GM23248 (cell line): ENCODE data around the gene CAMSAP2. TPM values are rescaled to one million over a fixed set of nuclear protein-coding genes. Genes with fewer than 3 reads are reported as not detected.

ENCODE experiments used
- DNase-seq: peaks from one replicate; pipeline ENCODE4 v3.0.0-alpha.2; 2015
- H2AFZ ChIP-seq: fragments of 200-600 bp; sonication (generic); 2 replicates; pipeline ENCODE4 v1.6.1; 2016; ENCODE audit warnings: antibody characterized with exemption
- H3F3A ChIP-seq: fragments of 200-600 bp; sonication (generic); 2 replicates; pipeline ENCODE4 v1.6.1; 2016; ENCODE audit warnings: mild to moderate bottlenecking, antibody characterized with exemption, mixed run types; ENCODE audit not compliant: insufficient read depth
- H3K27ac ChIP-seq: fragments of 200-600 bp; sonication (generic); 2 replicates; pipeline ENCODE4 v1.5.1; 2016; ENCODE audit warnings: mild to moderate bottlenecking
- H3K27me3 ChIP-seq: fragments of 200-600 bp; sonication (generic); replicated peaks from 2 replicates; pipeline ENCODE4 v1.6.1; 2016; ENCODE audit warnings: mild to moderate bottlenecking; ENCODE audit not compliant: insufficient read depth
- H3K36me3 ChIP-seq: fragments of 200-600 bp; sonication (generic); 2 replicates; pipeline ENCODE4 v1.6.1; 2016; ENCODE audit warnings: low read depth, mild to moderate bottlenecking
- H3K4me1 ChIP-seq: fragments of 200-600 bp; sonication (generic); 2 replicates; pipeline ENCODE4 v1.6.1; 2016; ENCODE audit warnings: mild to moderate bottlenecking; ENCODE audit not compliant: insufficient read depth
- H3K4me2 ChIP-seq: fragments of 200-600 bp; sonication (generic); one replicate; pipeline ENCODE4 v1.6.1; 2016; ENCODE audit warnings: mild to moderate bottlenecking; ENCODE audit not compliant: unreplicated experiment
- H3K4me3 ChIP-seq: fragments of 200-600 bp; sonication (generic); 2 replicates; pipeline ENCODE4 v1.5.1; 2016; ENCODE audit warnings: mild to moderate bottlenecking
- H3K79me2 ChIP-seq: fragments of 200-600 bp; sonication (generic); 2 replicates; pipeline ENCODE4 v1.6.1; 2016; ENCODE audit warnings: mild to moderate bottlenecking; ENCODE audit not compliant: insufficient read depth
- H3K9ac ChIP-seq: fragments of 200-600 bp; sonication (generic); 2 replicates; pipeline ENCODE4 v1.6.1; 2016; ENCODE audit warnings: mild to moderate bottlenecking
- H3K9me2 ChIP-seq: fragments of 200-600 bp; sonication (generic); 2 replicates; pipeline ENCODE4 v1.6.1; 2016; ENCODE audit warnings: mixed run types, mild to moderate bottlenecking, moderate library complexity; ENCODE audit not compliant: insufficient read depth
- H3K9me3 ChIP-seq: fragments of 200-600 bp; sonication (generic); one replicate; pipeline ENCODE4 v1.6.1; 2017; ENCODE audit warnings: low read depth
- H4K20me1 ChIP-seq: fragments of 200-600 bp; sonication (generic); 2 replicates; pipeline ENCODE4 v1.6.0; 2016; ENCODE audit not compliant: insufficient read depth
- EZH2 ChIP-seq: fragments of 200-600 bp; sonication (generic); IDR thresholded peaks from 2 replicates; pipeline ENCODE4 v1.6.1; 2018; ENCODE audit warnings: antibody characterized with exemption, mild to moderate bottlenecking; ENCODE audit not compliant: insufficient read depth, poor library complexity, severe bottlenecking
- EZH2phosphoT487 ChIP-seq: fragments of 200-600 bp; sonication (generic); IDR thresholded peaks from 2 replicates; pipeline ENCODE4 v1.6.1; 2018; ENCODE audit warnings: antibody characterized with exemption, moderate library complexity, mild to moderate bottlenecking, low read depth; ENCODE audit not compliant: insufficient read depth
- WGBS, 2 experiments: methylation state at CpG; one replicate each; pipeline ENCODE4 v1.1.6; 2015 to 2017; ENCODE audit warnings: low lambda C conversion rate in 2 of 2, low coverage in 1 of 2; ENCODE audit errors: missing lambda C conversion rate in 2 of 2; 5-methylcytosine and 5-hydroxymethylcytosine counted together
- in situ Hi-C: fragments of 300-500 bp; cut with MboI; formaldehyde crosslinking; loops from 2 replicates; pipeline ENCODE4 v1.15.0; 2020
- polyA plus RNA-seq: library from polyadenylated mRNA; unstranded; fragments of >200 nt; fragmentation: Nextera tagmentation; extraction: Ambion mirVana; gene quantifications from 2 replicates; pipeline ENCODE4 v1.2.1, GENCODE V29; 2016
- total RNA-seq: library from RNA; depleted of rRNA; stranded (reverse); fragments of >200 nt; shearing (Covaris generic); gene quantifications from 2 replicates; pipeline ENCODE4 v1.2.3, GENCODE V29; 2014

Gene CAMSAP2
- total and polyA plus RNA-seq, 2 experiments from 2014 or later: 10.9 to 28.7 TPM

GRCh38 chr1:200877010-200877409 is 138.3 kb downstream of the CAMSAP2 start:
- H3K4me2 ChIP-seq: no peak overlapping the region
- H3K79me2 ChIP-seq: no peaks in the 10 kb centered on the region
- H2AFZ ChIP-seq: no peak overlapping the region
- WGBS, 2 experiments: 35 to 36% methylated on average over 3 of the region's 3 CpGs
- TF ChIP-seq EZH2phosphoT487: no peak
- no peak for TF ChIP-seq EZH2
- H3K9me2 ChIP-seq: no peaks in the 10 kb centered on the region
- peaks cover 75% of the 10 kb centered on the region for H3K27me3 ChIP-seq
- no peaks in the 10 kb centered on the region for H4K20me1 ChIP-seq
- no peaks in the 10 kb centered on the region for H3F3A ChIP-seq
- no peak overlapping the region for H3K4me3 ChIP-seq
- H3K9ac ChIP-seq: no peak overlapping the region
- no peak for DNase-seq
- H3K36me3 ChIP-seq: no peaks in the 10 kb centered on the region
- no peak overlapping the region for H3K27ac ChIP-seq
- in situ Hi-C loops: no loop called here
- H3K9me3 ChIP-seq: no peaks in the 10 kb centered on the region
- H3K4me1 ChIP-seq: no peaks in the 10 kb centered on the region

- peaks cover 65% of the 10 kb centered on the region for H3K27me3 ChIP-seq
- H3K79me2 ChIP-seq: no peaks in the 10 kb centered on the region
- in situ Hi-C loops: no loop called here
- no peaks in the 10 kb centered on the region for H4K20me1 ChIP-seq
- 50 to 51% methylated on average over 6 of the region's 6 CpGs for WGBS, 2 experiments
- TF ChIP-seq EZH2phosphoT487 (no peak), EZH2 (no peak)
- H3K9ac ChIP-seq: no peak overlapping the region
- H3K4me2 ChIP-seq: no peak overlapping the region
- DNase-seq: peak; percentile 24
- H3K4me1 ChIP-seq: no peaks in the 10 kb centered on the region
- no peak overlapping the region for H2AFZ ChIP-seq
- H3K27ac ChIP-seq: no peak overlapping the region
- no peaks in the 10 kb centered on the region for H3K9me2 ChIP-seq
- H3K36me3 ChIP-seq: no peaks in the 10 kb centered on the region
- H3K4me3 ChIP-seq: no peak overlapping the region
- no peaks in the 10 kb centered on the region for H3F3A ChIP-seq
- H3K9me3 ChIP-seq: no peaks in the 10 kb centered on the region
Observed at GRCh38 chr1:200877839-200878551, 139.3 kb downstream of the CAMSAP2 start.

GRCh38 chr1:200880212-200880611 is 141.5 kb downstream of the CAMSAP2 start:
- no peak overlapping the region for H3K4me2 ChIP-seq
- DNase-seq: no peak
- no peaks in the 10 kb centered on the region for H3K79me2 ChIP-seq
- H3K4me3 ChIP-seq: no peak overlapping the region
- no peaks in the 10 kb centered on the region for H3K9me2 ChIP-seq
- no peak overlapping the region for H3K27ac ChIP-seq
- peaks cover 43% of the 10 kb centered on the region for H3K27me3 ChIP-seq
- no peak overlapping the region for H3K9ac ChIP-seq
- no peaks in the 10 kb centered on the region for H3K9me3 ChIP-seq
- H3K36me3 ChIP-seq: no peaks in the 10 kb centered on the region
- H2AFZ ChIP-seq: no peak overlapping the region
- 55% methylated on average over 3 of the region's 3 CpGs for WGBS, 2 experiments
- H3K4me1 ChIP-seq: no peaks in the 10 kb centered on the region
- H3F3A ChIP-seq: no peaks in the 10 kb centered on the region
- no peak for TF ChIP-seq EZH2phosphoT487
- no peak for TF ChIP-seq EZH2
- in situ Hi-C loops: no loop called here
- no peaks in the 10 kb centered on the region for H4K20me1 ChIP-seq

- Histone ChIP-seq H3K4me1 (no peaks in the 10 kb centered on the region), H3K9me3 (no peaks in the 10 kb centered on the region), H3K9ac (no peak overlapping the region), H4K20me1 (no peaks in the 10 kb centered on the region), H3K36me3 (no peaks in the 10 kb centered on the region), H3K27ac (no peak overlapping the region), H2AFZ (no peak overlapping the region), H3K4me3 (no peak overlapping the region), H3K27me3 (peaks cover 22% of the 10 kb centered on the region), H3K79me2 (no peaks in the 10 kb centered on the region), H3K4me2 (no peak overlapping the region), H3F3A (no peaks in the 10 kb centered on the region), H3K9me2 (no peaks in the 10 kb centered on the region)
- DNase-seq: no peak
- in situ Hi-C loops: no loop called here
- WGBS, 2 experiments: 88 to 89% methylated on average over 3 of the region's 3 CpGs
- TF ChIP-seq EZH2 (no peak), EZH2phosphoT487 (no peak)
Observed at GRCh38 chr1:200883118-200883517, 144.4 kb downstream of the CAMSAP2 start.
